Fibroblast of skin of right biceps (primary cell): ENCODE data around the gene SUPT3H.
"Not testable (repeated sequence)": the region's sequence is repeated elsewhere in the genome, so short reads cannot be mapped to it uniquely, and the experiment has no call there.

Experiments
- DNase-seq: peaks from one replicate; pipeline ENCODE4 v3.0.0-alpha.2; 2013

Gene SUPT3H

DNA sequence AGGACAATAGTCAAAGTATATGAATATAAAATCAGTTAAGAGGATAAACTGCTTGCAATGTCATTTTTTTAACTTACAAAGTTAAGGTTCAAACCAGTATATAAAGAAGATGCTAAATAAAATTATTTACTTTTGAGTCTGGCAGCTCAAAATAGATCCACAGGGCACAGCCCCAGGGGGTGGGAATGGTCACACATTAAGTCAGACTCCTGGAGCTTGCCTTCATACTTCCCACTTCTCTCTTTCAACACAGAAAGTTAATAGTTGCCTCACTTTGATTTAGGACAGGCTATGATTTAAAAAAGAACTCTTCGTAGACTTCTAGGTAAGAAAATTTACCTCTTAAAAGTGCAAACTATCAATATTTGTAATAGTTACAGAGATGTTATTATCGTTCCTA is 207.9 kb downstream of the SUPT3H start:
- DNase-seq, result no peak

DNA sequence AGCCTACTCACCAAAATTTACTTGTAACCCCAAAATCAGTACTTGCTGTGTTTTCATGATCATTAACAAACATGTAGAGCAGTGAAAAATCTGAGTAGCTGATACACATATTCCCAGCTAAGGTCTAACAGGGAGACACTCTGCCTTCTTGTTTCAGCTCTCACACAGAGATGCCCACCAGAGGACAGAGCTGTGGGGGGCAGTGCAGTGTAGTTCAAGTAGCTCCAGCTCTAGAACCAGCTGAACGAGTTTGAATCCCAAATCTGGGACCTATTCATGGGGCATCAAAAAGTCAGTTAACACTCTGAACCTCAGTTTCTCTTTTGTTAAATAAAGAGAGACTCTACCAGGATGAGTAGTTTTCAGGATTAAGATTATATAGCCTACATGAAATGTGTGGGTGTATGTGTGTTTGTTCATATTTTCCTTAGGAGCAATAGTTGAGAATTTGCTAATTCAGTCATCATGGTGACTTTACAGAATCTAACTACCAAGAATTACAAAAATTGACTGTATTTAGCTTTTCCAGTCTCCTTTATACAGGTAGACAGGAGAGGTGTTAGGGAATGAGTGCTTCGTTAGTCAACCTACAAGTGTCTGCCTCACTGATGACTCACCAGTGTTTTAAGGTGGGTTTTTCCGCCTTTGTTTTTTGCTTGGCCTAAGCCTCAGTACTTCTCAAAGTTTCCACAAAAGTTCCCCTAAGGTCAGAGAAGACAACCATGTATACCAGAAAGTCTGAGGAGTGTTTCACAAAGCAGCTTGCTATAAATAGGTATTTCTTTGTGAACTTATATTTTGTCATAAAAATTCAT is 213.6 kb downstream of the SUPT3H start:
- no peak for DNase-seq

DNA sequence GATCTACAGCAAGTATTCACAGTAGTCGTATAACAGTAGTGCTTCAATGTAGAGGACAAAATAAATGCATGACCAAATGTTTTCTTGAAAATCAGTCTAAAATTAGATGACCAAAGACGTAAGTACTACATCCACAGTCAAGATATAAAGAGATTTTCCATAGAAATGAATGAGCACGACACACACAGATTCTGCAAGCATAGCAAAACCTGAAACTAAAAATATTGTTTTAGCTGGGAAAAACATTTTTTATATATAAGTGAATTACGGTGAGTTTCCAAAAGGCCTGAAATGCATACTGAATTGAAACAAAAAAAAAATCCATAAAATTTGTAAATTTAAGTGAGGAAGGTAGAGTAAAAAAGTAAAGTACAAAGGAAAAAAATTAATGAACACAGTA is 217.4 kb downstream of the SUPT3H start:
- no peak for DNase-seq

DNA sequence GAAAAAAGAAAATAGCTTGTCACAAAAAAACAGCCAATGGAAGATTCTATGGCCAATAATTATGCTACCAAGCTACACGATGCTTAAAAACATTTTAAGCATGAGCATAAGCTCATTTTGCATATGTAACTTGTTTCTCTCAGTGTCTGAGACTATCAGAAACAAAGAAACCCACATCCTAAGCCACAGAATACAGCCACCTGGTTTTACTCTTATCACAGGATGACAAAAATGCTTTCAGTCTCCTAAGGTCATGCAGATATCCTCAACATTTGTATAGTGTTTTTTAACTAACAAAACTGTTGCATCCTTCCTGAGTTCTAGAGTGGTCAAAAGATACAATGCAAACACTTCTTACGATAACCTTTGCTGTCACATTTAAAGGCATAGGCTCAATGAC is 221.7 kb downstream of the SUPT3H start:
- no peak for DNase-seq

DNA sequence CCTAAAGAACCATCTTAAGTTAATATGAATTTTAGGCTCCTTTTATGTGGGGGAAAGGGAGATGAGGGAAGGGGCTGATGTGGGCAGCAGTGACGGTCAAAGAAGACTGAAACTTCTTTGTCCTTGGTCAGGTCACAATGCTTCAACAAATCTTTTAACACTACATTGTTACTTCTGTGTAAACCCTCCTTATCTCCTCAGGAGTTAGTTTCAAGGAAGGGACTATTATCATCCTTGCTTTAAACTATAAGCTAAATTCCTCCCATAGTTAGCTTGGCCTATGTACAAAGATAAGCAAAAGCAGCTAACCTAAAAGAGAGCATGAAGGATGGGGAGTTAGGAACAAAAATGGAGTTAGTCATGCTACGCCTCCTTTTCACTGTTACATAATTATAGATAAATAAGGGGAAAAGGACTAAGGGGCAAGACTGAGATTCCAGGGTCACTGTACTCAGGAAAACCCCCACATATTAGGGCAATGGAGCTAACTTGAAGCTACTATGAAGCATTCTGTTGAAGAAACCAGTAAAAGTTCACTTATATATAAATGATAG is 222.3 kb downstream of the SUPT3H start:
- DNase-seq, result no peak

DNA sequence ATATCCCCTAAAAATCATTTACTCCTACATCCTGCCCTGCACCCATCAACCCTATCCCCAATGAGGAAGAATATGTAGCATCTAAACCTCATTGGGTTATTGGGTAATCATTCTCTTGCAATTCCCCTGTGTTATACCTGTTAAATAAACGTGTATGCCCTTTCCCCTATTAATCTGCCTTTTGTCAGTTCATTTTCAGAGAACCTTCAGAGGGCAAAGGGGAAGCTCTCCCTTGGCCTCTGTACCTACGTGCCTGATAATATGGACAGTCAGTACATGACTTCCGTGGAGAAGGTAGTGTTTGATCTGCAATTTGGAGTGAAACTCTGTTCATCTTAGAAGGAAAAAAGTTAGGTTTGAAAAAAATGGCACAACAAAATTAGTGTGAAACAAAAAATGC is 223.1 kb downstream of the SUPT3H start:
- DNase-seq, result no peak

DNA sequence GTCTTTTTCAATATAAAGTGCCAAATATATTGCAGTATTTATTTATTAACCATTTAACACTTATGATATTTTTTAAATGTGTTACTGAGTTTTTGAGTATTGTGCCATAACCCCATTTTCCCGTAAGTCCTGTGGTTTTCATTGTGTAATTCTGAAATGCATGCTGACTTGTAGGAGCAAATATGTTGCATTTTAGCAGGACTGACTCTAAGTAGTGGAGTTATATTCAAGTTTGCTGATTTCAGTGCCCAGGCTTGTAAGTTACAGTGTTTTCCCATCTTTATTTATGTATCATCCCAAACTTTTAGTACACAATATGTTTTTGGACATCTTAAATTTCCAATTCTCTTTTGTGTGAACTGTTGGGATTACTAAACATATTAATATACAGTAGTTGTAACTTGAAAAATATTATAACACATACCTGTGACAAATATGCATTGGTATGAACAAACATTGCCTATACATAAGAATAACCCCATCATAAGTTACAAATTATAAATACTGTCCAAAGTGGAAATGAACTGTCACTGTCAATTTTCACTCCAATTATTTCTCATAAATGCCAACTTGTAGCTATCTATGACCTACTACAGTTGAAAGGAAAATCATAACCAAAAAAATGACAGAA is 228.9 kb downstream of the SUPT3H start:
- peak; percentile 67 for DNase-seq

DNA sequence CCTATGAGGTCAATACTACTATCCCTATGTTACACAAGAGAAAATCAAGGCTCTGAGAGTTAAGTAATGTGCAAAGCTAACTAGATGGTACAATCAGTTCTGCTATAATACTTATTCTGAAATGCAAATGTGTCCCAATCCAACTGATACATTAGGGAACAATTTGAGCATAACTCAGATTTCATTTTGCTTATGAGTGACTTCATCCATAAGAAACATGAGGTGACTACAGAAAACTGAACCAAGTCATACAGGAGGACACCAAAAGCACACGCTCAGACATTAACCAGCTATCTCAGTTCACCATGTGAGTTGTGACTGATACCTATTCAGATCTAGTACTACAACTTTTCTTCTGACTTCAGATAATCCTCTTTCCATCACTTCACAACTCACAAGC is 229.5 kb downstream of the SUPT3H start:
- peak; percentile 29 for DNase-seq

DNA sequence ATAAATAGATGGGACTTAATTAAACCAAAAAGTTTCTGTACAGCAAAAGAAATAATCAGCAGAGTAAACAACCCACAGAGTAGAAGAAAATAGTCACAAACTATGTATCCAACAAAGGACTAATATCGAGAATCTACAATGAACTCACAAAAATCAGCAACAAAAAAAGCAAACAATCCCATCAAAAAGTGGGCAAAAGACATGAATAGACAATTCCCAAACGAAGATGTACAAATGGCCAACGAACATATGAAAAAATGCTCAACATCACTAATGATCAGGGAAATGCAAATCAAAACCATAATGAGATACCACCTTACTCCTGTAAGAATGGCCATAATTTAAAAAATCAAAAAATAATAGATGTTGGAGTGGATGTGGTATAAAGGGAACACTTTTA is 232.1 kb downstream of the SUPT3H start:
- DNase-seq, result not testable (repeated sequence)

DNA sequence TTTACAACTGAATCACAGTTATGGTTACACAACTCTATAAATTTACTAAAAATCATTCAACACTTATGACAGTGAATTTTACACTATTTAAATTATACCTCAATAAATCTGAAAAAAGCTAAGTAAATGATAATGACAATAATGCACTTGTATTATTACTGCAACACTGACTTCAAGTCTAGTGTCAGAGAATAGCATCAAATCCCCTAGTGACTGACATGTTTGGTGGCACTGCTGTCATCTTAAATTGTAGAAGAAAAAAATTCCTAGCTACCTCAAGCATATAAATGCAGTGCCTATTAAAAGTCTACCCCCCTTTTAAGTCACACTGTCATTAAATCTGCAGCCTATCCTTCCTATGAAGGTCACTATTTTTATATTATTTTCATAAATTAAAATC is 239.0 kb downstream of the SUPT3H start:
- no peak for DNase-seq

DNA sequence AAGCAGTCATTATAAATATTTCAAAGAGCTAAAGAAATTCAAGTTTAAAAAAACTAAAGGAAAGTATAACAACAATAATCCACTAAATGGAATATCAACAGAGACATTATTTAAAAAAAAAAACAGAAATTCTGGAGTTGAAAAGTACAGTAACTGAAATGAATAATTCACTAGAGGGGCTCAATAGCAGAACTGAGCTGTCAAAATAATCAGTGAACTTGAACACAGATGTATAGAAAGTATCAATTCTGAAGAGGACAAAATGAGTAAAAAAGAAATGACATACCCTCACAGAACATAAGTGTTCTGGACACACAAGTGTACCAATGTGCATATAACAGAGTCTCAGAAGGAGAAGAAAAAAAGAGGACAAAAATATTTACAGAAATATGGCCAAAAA is 241.2 kb downstream of the SUPT3H start:
- no peak for DNase-seq

DNA sequence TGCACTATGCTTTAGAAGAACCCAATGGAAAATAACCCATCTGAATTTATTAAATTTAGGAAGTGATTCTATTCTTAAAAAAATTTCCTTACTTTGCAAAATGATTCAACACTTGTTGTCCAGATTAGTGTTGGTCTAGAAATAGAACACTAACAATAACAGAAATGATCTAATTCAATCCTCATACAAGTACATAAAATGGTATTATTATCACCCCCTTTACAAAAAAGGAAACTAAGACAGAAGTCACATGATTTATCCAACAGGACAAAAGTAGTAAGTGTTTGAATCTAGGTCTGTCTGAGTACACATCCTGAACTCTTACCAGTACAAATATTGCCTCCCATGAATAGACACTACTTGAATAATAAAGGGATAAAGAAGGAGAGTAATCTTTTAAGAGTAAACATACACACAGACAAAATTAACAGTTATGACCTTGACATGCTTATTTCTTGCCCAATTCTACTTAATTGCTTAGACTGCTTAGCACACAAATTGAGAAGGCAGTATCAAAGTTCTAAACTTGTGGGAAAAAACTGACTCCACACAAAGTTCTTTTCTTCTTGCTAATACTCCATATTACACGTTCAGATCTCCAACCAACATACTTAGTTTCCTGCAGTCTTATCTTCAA is 245.0 kb downstream of the SUPT3H start:
- no peak for DNase-seq

DNA sequence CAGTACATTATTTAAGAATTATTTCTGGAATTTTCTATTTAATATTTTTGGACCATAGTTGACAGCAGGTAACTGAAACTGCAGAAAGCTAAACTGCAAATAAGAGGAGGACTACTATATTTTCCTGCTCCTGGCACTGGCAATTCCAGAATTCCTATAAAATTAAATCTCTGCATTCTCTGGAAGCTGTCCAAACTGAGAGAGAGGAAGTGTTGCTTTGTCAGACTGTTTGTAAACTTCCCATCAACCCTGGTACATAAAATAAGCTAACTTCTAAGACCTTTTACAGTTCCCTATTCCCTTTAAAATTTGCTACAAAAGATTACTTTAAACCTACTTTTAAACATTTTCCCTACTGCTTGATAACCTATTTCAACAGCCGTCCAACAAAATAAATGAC is 245.7 kb downstream of the SUPT3H start:
- peak; percentile 64 for DNase-seq

DNA sequence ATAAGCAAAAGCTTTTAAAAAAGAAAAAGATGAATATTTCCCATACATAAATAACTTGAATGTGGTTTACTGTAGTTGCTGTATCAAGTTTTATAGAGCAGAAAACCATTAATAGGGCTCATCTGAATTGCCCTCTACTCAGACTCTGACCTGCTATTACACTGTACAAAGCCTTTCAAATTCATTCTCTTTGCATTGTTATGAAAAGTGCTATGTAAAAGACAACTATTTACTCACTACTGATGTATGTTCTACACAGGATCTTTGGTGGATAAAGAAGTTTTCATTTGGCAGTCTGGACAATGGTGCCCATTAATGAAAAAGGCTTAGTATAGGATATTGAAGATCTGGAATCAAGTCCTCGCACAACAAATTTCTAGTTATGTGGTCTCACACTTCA is 248.7 kb downstream of the SUPT3H start:
- DNase-seq, result no peak

DNA sequence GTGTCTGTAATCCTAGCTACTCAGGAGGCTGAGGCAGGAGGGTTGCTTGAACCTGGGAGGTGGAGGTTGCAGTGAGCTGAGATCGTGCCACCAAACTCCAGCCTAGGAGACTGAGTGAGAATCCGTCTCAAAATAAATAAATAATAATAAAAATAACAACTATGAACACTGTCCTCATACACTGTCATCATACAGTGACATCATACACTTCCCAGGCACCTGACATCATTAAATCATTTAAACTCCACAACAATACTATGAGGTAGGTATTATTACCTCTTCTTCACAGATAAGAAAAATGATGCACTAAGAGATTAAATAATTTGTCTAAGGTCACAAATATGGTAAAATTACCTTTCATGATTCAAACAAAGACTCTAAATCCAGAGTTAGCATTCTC is 250.5 kb downstream of the SUPT3H start:
- DNase-seq, result no peak

DNA sequence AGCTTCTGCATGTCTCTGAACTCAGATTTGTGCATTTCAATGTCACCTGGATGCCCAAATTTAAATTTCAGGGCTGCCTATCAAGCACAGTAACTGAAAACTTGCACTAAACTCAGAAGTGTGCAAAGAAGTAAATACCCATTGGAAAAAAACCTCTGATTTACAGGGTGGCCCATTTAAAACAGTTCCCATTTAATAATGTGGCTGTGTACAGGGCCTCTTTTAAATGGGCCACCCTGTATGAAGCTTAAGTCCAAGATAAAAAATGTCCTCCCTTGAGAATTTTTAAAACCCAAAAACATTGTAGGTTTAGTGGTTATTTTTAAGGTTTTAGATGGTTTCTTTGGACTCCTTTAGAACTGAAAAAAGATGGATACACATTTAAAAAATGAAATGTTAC is 251.7 kb downstream of the SUPT3H start:
- no peak for DNase-seq

DNA sequence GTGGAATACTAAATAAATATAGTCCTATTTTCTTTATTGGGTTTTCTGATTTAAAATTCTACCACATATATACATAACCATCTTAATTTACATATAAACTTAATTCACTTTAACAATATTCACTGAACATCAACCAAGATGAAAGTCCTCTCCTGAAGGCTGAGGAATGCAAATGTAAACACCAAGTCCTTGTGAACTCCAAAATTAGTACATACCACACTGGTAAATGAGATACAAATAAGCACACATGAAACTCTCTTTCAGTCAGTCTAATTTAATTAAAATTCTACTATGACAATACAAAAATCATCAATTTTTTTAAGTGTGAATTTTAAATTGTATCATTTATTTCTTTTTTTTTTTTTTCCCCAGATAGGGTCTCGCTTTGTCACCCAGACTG is 254.7 kb downstream of the SUPT3H start:
- no peak for DNase-seq

DNA sequence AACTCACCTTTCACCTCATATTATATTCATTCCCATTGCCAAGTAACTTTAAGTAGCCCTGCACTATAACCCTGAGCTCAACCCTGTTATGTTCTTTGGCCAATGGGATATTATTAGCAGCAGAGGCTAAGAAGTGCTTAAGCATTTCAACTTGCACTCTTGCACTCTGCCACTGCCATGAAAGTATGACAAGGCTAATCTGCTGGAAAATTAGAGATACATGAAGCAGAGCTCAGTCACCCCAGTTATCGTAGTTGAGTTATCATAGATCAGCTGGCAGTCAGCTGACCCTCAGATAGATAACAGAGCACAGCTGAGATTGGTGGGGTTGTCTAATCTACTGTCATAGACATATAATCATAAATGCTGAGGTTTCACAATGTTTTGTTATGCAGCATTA is 259.0 kb downstream of the SUPT3H start:
- DNase-seq, result no peak

DNA sequence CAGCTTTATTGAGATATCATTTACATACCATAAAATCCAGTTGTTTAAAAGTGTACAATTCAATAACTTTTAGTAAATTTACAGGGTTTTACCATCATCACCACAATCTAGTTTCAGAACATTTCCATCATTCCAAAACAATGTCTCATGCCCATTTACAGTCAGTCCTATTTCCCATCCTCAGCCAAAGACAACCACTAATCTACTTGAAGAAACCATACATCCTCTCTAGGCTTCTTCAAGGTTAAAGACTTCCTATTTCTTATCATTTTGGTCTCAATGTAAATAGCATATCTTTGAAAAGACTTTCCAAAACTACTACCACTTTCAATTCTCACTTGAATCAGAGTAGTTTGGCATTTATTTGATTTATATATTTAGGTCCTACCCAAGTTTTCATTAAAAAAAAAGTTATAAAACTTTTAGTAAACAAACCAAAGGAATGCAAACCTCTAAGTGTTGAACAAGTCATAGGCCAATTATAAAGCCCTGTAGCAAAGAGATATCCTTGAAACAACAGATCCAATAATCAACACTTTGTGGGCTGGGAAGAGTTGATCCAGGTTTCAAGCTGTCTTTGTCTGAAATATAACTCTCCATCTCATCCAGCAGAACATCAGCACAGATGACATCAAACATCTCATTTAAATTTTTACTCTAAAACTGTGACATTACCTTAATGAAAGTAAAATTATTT is 260.9 kb downstream of the SUPT3H start:
- peak; percentile 91 for DNase-seq

DNA sequence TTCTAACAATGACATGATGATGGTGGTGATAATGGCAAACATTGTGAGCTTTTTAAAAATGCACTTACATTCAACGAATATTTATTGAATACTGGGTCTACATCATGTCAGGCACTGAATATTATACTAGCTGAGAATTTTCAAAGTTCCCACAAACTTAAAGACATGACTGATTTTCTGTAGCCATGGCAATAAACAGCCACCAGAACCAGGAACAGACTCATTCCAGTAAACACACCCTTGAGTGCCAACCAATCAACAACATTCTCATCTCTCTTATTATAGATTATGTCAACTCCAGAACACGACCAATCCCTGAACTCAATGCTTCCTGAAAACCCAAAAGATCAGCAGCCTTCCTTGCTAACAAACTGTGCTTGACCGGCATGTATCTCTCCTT is 262.0 kb downstream of the SUPT3H start:
- peak; percentile 35 for DNase-seq

DNA sequence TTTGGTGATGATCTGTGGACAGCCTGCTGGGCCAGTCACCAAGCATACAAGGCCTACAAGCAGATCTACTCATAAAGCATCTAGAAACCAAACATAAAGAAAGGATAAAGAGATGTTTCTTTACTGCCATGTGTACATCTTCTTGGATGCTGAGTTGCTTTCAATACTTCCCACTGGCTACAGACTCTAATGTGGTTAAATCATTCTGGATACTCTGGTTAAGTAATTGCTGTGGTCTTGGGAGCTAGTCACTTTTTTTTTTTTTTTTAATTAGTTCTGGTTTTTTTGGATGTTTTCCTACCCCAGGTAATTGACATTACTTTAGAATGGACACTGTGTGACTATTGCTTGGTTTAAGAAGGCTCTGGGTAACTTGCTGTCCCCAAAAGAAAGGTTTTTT is 265.0 kb downstream of the SUPT3H start:
- peak; percentile 4 for DNase-seq

DNA sequence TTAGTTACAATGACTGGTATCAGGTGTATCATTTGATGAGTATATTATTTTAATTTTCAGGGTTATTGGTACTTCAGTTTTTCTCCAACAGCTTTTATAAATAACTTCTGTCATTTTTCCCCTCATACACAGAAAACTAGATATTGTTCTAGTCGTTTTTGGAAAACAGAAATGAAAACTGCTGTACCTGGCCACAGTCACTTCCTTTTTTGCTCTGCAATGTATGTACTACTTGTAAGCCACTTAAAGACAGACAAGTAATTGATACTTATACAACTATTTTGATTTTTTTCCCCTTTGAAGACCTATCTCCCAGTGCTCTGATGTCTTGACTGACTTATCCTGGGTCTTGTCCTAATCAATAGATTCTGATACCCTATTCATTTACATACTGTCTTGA is 268.2 kb downstream of the SUPT3H start:
- no peak for DNase-seq

DNA sequence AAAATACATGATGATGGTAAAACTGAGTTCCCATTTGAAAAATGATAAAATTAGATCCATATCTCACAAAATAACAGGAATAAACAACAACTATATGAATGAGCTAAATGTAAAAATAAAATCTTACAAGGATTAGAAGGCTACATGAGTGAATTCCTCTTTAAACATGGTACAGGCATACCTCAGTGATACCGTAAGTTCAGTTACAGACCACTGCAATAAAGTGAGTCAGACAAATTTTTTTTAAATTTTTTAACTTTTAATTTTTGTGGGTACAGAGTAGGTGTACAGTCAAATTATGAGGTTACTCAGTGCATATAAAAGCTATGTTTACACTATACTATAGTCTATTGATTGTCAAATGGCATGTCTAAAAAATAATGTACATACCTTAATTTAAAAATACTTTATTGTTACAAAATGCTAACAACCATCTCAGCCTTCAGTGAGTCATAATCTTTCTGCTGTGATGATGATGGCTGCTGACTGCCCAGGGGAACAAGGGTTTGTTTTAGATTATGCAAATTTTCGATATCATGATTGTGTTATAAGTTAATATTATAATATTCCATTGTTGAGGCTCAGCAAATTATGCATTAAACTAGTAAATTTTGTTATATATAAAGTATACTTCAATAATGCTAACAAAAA is 272.4 kb downstream of the SUPT3H start:
- DNase-seq, result peak; percentile 44
